Esophagus squamous epithelium (tissue), 4 donors: ENCODE results near the gene BABAM2.

ENCODE experiments used
- POLR2A ChIP-seq, 4 donors: fragments of 450-650 bp; IDR thresholded peaks; one replicate each; pipeline ENCODE4 v1.6.1; 2017; ENCODE audit warnings: antibody characterized with exemption in 4 of 4, mild to moderate bottlenecking in 4 of 4, moderate library complexity in 3 of 4
- TF ChIP-seq, protein P1 (sequence below), 6 experiments: fragments of 450-650 bp in 4 of 6; fragments of 200-600 bp in 2 of 6; sonication (generic) in 2 of 6; IDR thresholded peaks; one replicate each; pipeline ENCODE4 v1.5.1; 2016 to 2019; ENCODE audit warnings: antibody characterized with exemption in 6 of 6, mild to moderate bottlenecking in 4 of 6, moderate library complexity in 4 of 6

DNA sequence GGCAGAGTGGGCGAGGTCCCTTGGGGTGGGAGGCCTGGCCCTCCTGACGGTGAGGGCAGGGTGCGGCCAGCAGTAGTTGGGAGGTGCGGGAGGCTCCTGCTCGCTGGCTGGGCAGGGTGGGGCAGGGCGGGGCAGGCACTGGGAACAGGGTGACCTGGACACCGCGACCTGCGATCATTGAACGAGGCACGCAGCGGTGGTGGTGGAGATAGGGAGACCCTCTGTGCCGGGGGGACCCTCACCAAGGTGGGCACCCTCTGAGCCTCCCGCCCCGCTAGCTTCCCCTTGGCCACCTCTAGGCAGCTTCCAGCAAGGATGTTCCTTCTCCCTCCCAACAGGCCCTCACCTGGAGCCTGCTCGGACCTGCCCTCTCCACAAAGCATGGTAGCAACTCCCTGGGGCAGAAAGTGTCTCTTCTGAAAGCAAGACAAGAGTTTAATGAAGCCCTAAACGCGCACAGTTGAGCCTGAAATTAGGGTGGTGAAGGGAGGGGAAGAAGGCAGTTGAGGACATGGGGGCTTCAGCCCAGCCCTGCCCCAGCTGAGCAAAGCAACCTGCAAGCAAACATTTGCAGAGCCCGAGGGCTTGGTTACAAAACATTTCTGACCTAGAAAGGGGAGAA, 486.8 kb downstream of the BABAM2 start:
- TF ChIP-seq, protein P1, sequence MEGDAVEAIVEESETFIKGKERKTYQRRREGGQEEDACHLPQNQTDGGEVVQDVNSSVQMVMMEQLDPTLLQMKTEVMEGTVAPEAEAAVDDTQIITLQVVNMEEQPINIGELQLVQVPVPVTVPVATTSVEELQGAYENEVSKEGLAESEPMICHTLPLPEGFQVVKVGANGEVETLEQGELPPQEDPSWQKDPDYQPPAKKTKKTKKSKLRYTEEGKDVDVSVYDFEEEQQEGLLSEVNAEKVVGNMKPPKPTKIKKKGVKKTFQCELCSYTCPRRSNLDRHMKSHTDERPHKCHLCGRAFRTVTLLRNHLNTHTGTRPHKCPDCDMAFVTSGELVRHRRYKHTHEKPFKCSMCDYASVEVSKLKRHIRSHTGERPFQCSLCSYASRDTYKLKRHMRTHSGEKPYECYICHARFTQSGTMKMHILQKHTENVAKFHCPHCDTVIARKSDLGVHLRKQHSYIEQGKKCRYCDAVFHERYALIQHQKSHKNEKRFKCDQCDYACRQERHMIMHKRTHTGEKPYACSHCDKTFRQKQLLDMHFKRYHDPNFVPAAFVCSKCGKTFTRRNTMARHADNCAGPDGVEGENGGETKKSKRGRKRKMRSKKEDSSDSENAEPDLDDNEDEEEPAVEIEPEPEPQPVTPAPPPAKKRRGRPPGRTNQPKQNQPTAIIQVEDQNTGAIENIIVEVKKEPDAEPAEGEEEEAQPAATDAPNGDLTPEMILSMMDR (IDR thresholded peaks at IDR 0.05): no peak
- TF ChIP-seq POLR2A (IDR thresholded peaks at IDR 0.05): no peak
